Adrenal gland (tissue), 12 donors: ENCODE data around the gene TENM4. TPM values are rescaled to one million over a fixed set of nuclear protein-coding genes. Genes with fewer than 3 reads are reported as not detected.
A peak's percentile ranks its signal among the peaks of the same experiment; 100 is the strongest.

ENCODE experiments used
- DNase-seq, 7 donors: peaks; one replicate each; pipeline ENCODE4 v3.0.0-alpha.2; 2019 to 2020
- H3K27ac ChIP-seq, 5 donors: fragments of 200-600 bp; sonication (generic) in 4 of 5; 1 replicate in 3 of 5; 2 replicates in 2 of 5; pipeline versions ENCODE4 v1.5.1 to v1.8.0; 2016 to 2020; ENCODE audit warnings: mild to moderate bottlenecking in 1 of 5
- H3K27me3 ChIP-seq: fragments of 200-600 bp; 2 replicates; pipeline ENCODE4 v1.8.0; 2021
- H3K36me3 ChIP-seq, 2 donors: fragments of 200-600 bp; replicated peaks in 1 of 2; 1 replicate in 1 of 2; 2 replicates in 1 of 2; pipeline versions ENCODE4 v1.5.1 to v1.8.0; 2018 to 2022
- H3K4me1 ChIP-seq, 2 donors: fragments of 200-600 bp; replicated peaks in 1 of 2; 1 replicate in 1 of 2; 2 replicates in 1 of 2; pipeline versions ENCODE4 v1.5.1 to v1.8.0; 2018 to 2021
- H3K4me3 ChIP-seq, 4 donors: fragments of 200-600 bp; sonication (generic) in 3 of 4; one replicate each; pipeline ENCODE4 v1.5.1; 2016 to 2018
- H3K9me3 ChIP-seq, 3 donors: fragments of 200-600 bp; sonication (generic) in 1 of 3; replicated peaks in 1 of 3; 1 replicate in 2 of 3; 2 replicates in 1 of 3; pipeline versions ENCODE4 v1.5.1 to v1.8.0; 2016 to 2021
- CTCF ChIP-seq, 6 experiments: fragments of 450-650 bp in 4 of 6; fragments of 200-600 bp in 2 of 6; sonication (generic) in 1 of 6; IDR thresholded peaks; 1 replicate in 5 of 6; 2 replicates in 1 of 6; pipeline versions ENCODE4 v1.5.1 to v1.8.0; 2016 to 2021; ENCODE audit warnings: antibody characterized with exemption in 6 of 6, mild to moderate bottlenecking in 2 of 6, moderate library complexity in 1 of 6
- POLR2A ChIP-seq, 2 donors: fragments of 450-650 bp; IDR thresholded peaks; one replicate each; pipeline ENCODE4 v1.6.1; 2017; ENCODE audit warnings: antibody characterized with exemption in 2 of 2, mild to moderate bottlenecking in 2 of 2, moderate library complexity in 1 of 2
- WGBS, 4 donors: extraction: QIAGEN DNeasy Blood & Tissue Kit in 2 of 4; methylation state at CpG; one replicate each; pipeline versions ENCODE4 v1.1.5 to v1.1.7; 2013 to 2017; 5-methylcytosine and 5-hydroxymethylcytosine counted together
- intact Hi-C, 2 donors: fragments of 100-400 bp; cut with DNase I; formaldehyde crosslinking; loops; one replicate each; pipeline versions ENCODE4 v1.14.1 to v1.15.0; 2022 to 2023
- polyA plus RNA-seq, 3 donors: library from polyadenylated mRNA; stranded (reverse); fragments of 200-250 nt in 2 of 3; fragments of 350-450 nt in 1 of 3; fragmentation: Illumina TruSeq in 1 of 3; extraction: RNeasy Lipid Tissue Mini Kit (QIAGEN cat#74804) in 1 of 3; gene quantifications; one replicate each; pipeline ENCODE4 v1.2.3, GENCODE V29; 2013 to 2014
- total RNA-seq, 9 donors: library from RNA; depleted of rRNA in 4 of 9; stranded (reverse); fragments of >200 nt in 4 of 9; fragments of 120-200 nt in 1 of 9; fragmentation: NEBNext Ultra II Directional in 1 of 9; extraction: Animal tissue kit (Norgen Biotek cat#: 25700) in 1 of 9; gene quantifications; one replicate each; pipeline versions ENCODE4 v1.1.0 to v1.2.4, GENCODE V29; 2013 to 2023
- donor health status: healthy with polysubstance abuse.
- donor health status: Bipolar disorder and iron deficiency.
- donor health status: DM: yes; HTN: yes; CAD: no.
- donor health status: DM: no; HTN: no; CAD: no.
- donor health status: DM: no; HTN: no; CAD: no.
- donor health status: DM: yes; HTN: yes; CAD: no.

TENM4 gene
- total and polyA plus RNA-seq, 12 donors: 0.74 to 24.9 (median 6.7) TPM

- Histone ChIP-seq H3K27ac (no peak overlapping the region), H3K4me1 (no peaks in the 10 kb centered on the region), H3K9me3 (no peaks in the 10 kb centered on the region), H3K4me3 (no peak overlapping the region), H3K27me3 (no peaks in the 10 kb centered on the region), H3K36me3 (no peaks in the 10 kb centered on the region)
- TF ChIP-seq CTCF (IDR thresholded peaks at IDR 0.05) (no peak), POLR2A (IDR thresholded peaks at IDR 0.05) (no peak)
- WGBS, 4 donors: 82 to 91% (median 82%) methylated on average over 4 of the region's 4 CpGs
- intact Hi-C loops: no loop called here
- no peak for DNase-seq
Observed at GRCh38 chr11:79102840-79103239, 338.0 kb downstream of the TENM4 start.

GRCh38 chr11:79101656-79102055 is 339.2 kb downstream of the TENM4 start:
- TF ChIP-seq CTCF (IDR thresholded peaks at IDR 0.05) (no peak), POLR2A (IDR thresholded peaks at IDR 0.05) (no peak)
- Histone ChIP-seq H3K4me1 (no peaks in the 10 kb centered on the region), H3K9me3 (no peaks in the 10 kb centered on the region), H3K27me3 (no peaks in the 10 kb centered on the region), H3K4me3 (no peak overlapping the region), H3K27ac (no peak overlapping the region), H3K36me3 (no peaks in the 10 kb centered on the region)
- intact Hi-C loops: no loop called here
- peak in 1 of 7 donors; percentile 5 for DNase-seq
- 44 to 53% (median 47%) methylated on average over 2 of the region's 2 CpGs for WGBS, 4 donors

GRCh38 chr11:79100093-79100910 is 340.5 kb downstream of the TENM4 start:
- Histone ChIP-seq H3K27me3 (no peaks in the 10 kb centered on the region), H3K9me3 (no peaks in the 10 kb centered on the region), H3K36me3 (no peaks in the 10 kb centered on the region), H3K4me3 (no peak overlapping the region), H3K4me1 (no peaks in the 10 kb centered on the region), H3K27ac (no peak overlapping the region)
- peak; percentile 31 to 61 (median 40) for DNase-seq
- intact Hi-C loops: no loop called here
- WGBS, 4 donors: 44 to 53% (median 50%) methylated on average over 9 of the region's 9 CpGs
- TF ChIP-seq CTCF (IDR thresholded peaks at IDR 0.05) (peak; percentile 58 to 80 (median 72)), POLR2A (IDR thresholded peaks at IDR 0.05) (no peak)

GRCh38 chr11:79098146-79098545 is 342.7 kb downstream of the TENM4 start:
- Histone ChIP-seq H3K27ac (no peak overlapping the region), H3K27me3 (no peaks in the 10 kb centered on the region), H3K9me3 (no peaks in the 10 kb centered on the region), H3K4me1 (no peaks in the 10 kb centered on the region), H3K4me3 (no peak overlapping the region), H3K36me3 (no peaks in the 10 kb centered on the region)
- intact Hi-C loops: no loop called here
- no peak for DNase-seq
- TF ChIP-seq CTCF (IDR thresholded peaks at IDR 0.05): no peak
- no peak for TF ChIP-seq POLR2A (IDR thresholded peaks at IDR 0.05)
- 20 to 47% (median 41%) methylated on average over 2 of the region's 2 CpGs for WGBS, 4 donors
